SK-N-SH (cell line): ENCODE measurements around the gene CATSPER4. TPM values are rescaled to one million over a fixed set of nuclear protein-coding genes. Genes with fewer than 3 reads are reported as not detected.

Experiments
- CTCF ChIA-PET: fragments of 300-600, 350-600 bp; formaldehyde crosslinking; extraction: SDS; loops from one replicate; lab custom pipeline; 2021; lab: Yijun Ruan, JAX
- POLR2A ChIA-PET: fragments of 350-600 bp; sonication (Branson Sonifier 250); formaldehyde crosslinking; extraction: SDS; loops from one replicate; lab custom pipeline; 2020; ENCODE audit warnings: antibody characterized with exemption, inconsistent platforms; lab: Yijun Ruan, JAX
- DNase-seq: peaks from one replicate; pipeline ENCODE4 v3.0.0; 2012
- H2AFZ ChIP-seq: fragments of 200-600 bp; sonication (generic); 2 replicates; pipeline ENCODE4 v1.8.1; 2016; ENCODE audit warnings: antibody characterized with exemption, mild to moderate bottlenecking, low read depth
- H3F3A ChIP-seq: fragments of 200-600 bp; sonication (generic); replicated peaks from 2 replicates; pipeline ENCODE3; 2016; ENCODE audit warnings: antibody characterized with exemption, mild to moderate bottlenecking; ENCODE audit not compliant: insufficient read depth
- H3K27ac ChIP-seq, 2 experiments: fragments of 200-500 bp in 1 of 2; fragments of 200-600 bp in 1 of 2; sonication (Bioruptor generic) in 1 of 2; sonication (generic), shearing (Covaris generic) in 1 of 2; 2 replicates each; pipeline versions ENCODE4 v1.5.1 to v1.6.1; 2014 to 2016; ENCODE audit warnings: low read depth in 2 of 2, inconsistent platforms in 1 of 2, low read length in 1 of 2, mild to moderate bottlenecking in 1 of 2, mixed read lengths in 1 of 2
- H3K27me3 ChIP-seq: fragments of 200-600 bp; sonication (generic), shearing (Covaris generic); 2 replicates; pipeline ENCODE4 v1.6.1; 2016; ENCODE audit warnings: mixed run types; ENCODE audit not compliant: insufficient read depth
- H3K36me3 ChIP-seq, 2 experiments: fragments of 200-500 bp in 1 of 2; fragments of 200-600 bp in 1 of 2; sonication (Bioruptor generic) in 1 of 2; sonication (generic) in 1 of 2; replicated peaks in 1 of 2; 2 replicates each; pipeline versions ENCODE3 to v1.5.1; 2014 to 2016; ENCODE audit warnings: low read length in 1 of 2, mild to moderate bottlenecking in 1 of 2; ENCODE audit not compliant: insufficient read depth in 2 of 2, control insufficient read depth in 1 of 2
- H3K4me1 ChIP-seq, 2 experiments: fragments of 200-500 bp in 1 of 2; fragments of 200-600 bp in 1 of 2; sonication (Bioruptor generic) in 1 of 2; sonication (generic), shearing (Covaris generic) in 1 of 2; 2 replicates each; pipeline versions ENCODE4 v1.5.1 to v1.6.1; 2014 to 2016; ENCODE audit warnings: low read depth in 1 of 2, low read length in 1 of 2, mixed run types in 1 of 2; ENCODE audit not compliant: insufficient read depth in 2 of 2, control insufficient read depth in 1 of 2
- H3K4me2 ChIP-seq: fragments of 200-600 bp; sonication (generic), shearing (Covaris generic); 2 replicates; pipeline ENCODE4 v1.6.1; 2017; ENCODE audit warnings: mixed run types
- H3K4me3 ChIP-seq, 2 experiments: fragments of 200-500 bp in 1 of 2; fragments of 200-600 bp in 1 of 2; sonication (Bioruptor generic) in 1 of 2; sonication (generic), shearing (Covaris generic) in 1 of 2; 2 replicates each; pipeline versions ENCODE4 v1.5.1 to v1.8.1; 2014 to 2016; ENCODE audit warnings: low read depth in 2 of 2, inconsistent platforms in 1 of 2, low read length in 1 of 2, mild to moderate bottlenecking in 1 of 2, mixed read lengths in 1 of 2, moderate library complexity in 1 of 2
- H3K79me2 ChIP-seq: fragments of 200-600 bp; sonication (generic); 2 replicates; pipeline ENCODE4 v1.8.1; 2017; ENCODE audit warnings: mild to moderate bottlenecking; ENCODE audit not compliant: insufficient read depth
- H3K9ac ChIP-seq: fragments of 200-600 bp; sonication (generic); 2 replicates; pipeline ENCODE4 v1.6.1; 2017; ENCODE audit warnings: mixed run types
- H3K9me2 ChIP-seq: fragments of 200-600 bp; sonication (generic); 2 replicates; pipeline ENCODE4 v1.6.1; 2017; ENCODE audit warnings: mixed run types
- H3K9me3 ChIP-seq: fragments of 200-600 bp; sonication (generic); 2 replicates; pipeline ENCODE4 v1.6.1; 2017; ENCODE audit warnings: mixed run types, mild to moderate bottlenecking, moderate library complexity
- H4K20me1 ChIP-seq: fragments of 200-600 bp; sonication (generic); 2 replicates; pipeline ENCODE4 v1.6.1; 2017; ENCODE audit warnings: mild to moderate bottlenecking, mixed run types; ENCODE audit not compliant: insufficient read depth
- ELF1 ChIP-seq: IDR thresholded peaks from 2 replicates; pipeline ENCODE4 v1.4.0; 2012
- EZH2phosphoT487 ChIP-seq: fragments of 200-600 bp; sonication (generic); IDR thresholded peaks from 2 replicates; pipeline ENCODE4 v1.6.1; 2017; ENCODE audit warnings: low read depth, mixed run types, mild to moderate bottlenecking, antibody characterized with exemption, moderate library complexity, borderline replicate concordance
- FOSL2 ChIP-seq: IDR thresholded peaks from 2 replicates; pipeline ENCODE4 v1.4.0; 2012; ENCODE audit warnings: low read depth, mild to moderate bottlenecking, moderate library complexity, borderline replicate concordance
- FOXJ3 ChIP-seq: sonication (generic); formaldehyde crosslinking; IDR thresholded peaks from 2 replicates; pipeline ENCODE4 v1.5.1; 2020; ENCODE audit warnings: mild to moderate bottlenecking, missing genetic modification reagents
- FOXM1 ChIP-seq: IDR thresholded peaks from 2 replicates; pipeline ENCODE4 v1.4.0; 2012; ENCODE audit warnings: low read depth, mild to moderate bottlenecking
- GABPA ChIP-seq: IDR thresholded peaks from 2 replicates; pipeline ENCODE4 v1.4.0; 2012; ENCODE audit warnings: low read depth, mild to moderate bottlenecking
- IRF3 ChIP-seq: fragments of 150-350 bp; IDR thresholded peaks from 2 replicates; pipeline ENCODE4 v1.6.1; 2016; ENCODE audit warnings: mild to moderate bottlenecking, low read depth, low read length
- JUND ChIP-seq: IDR thresholded peaks from 2 replicates; pipeline ENCODE4 v1.4.0; 2012
- MXI1 ChIP-seq: IDR thresholded peaks from 2 replicates; pipeline ENCODE4 v1.6.1; 2012; ENCODE audit warnings: mild to moderate bottlenecking, low read depth, low read length, improper control_type of control experiment
- NFIC ChIP-seq: IDR thresholded peaks from 2 replicates; pipeline ENCODE4 v1.4.0; 2012; ENCODE audit warnings: borderline replicate concordance
- POLR2AphosphoS5 ChIP-seq: IDR thresholded peaks from 2 replicates; pipeline ENCODE4 v1.6.1; 2012; ENCODE audit warnings: low read depth, low read length
- RAD21 ChIP-seq: IDR thresholded peaks from 2 replicates; pipeline ENCODE4 v1.6.1; 2012; ENCODE audit warnings: mild to moderate bottlenecking, low read length
- RCOR1 ChIP-seq: fragments of 150-350 bp; IDR thresholded peaks from 2 replicates; pipeline ENCODE4 v1.6.1; 2017; ENCODE audit warnings: antibody characterized with exemption, low read length
- RFX5 ChIP-seq: IDR thresholded peaks from 2 replicates; pipeline ENCODE4 v1.6.1; 2012; ENCODE audit warnings: mild to moderate bottlenecking, improper control_type of control experiment, low read length
- RXRA ChIP-seq: IDR thresholded peaks from 2 replicates; pipeline ENCODE4 v1.4.0; 2012; ENCODE audit warnings: low read depth, mild to moderate bottlenecking, borderline replicate concordance
- SIN3A ChIP-seq: IDR thresholded peaks from 2 replicates; pipeline ENCODE4 v1.6.1; 2012; ENCODE audit warnings: low read depth, mild to moderate bottlenecking, low read length, moderate library complexity, borderline replicate concordance
- TCF12 ChIP-seq: IDR thresholded peaks from 2 replicates; pipeline ENCODE4 v1.4.0; 2012
- TEAD4 ChIP-seq: IDR thresholded peaks from 2 replicates; pipeline ENCODE4 v1.4.0; 2012; ENCODE audit warnings: mild to moderate bottlenecking, borderline replicate concordance; ENCODE audit not compliant: insufficient read depth
- USF2 ChIP-seq: fragments of 150-350 bp; IDR thresholded peaks from 2 replicates; pipeline ENCODE4 v1.6.1; 2017; ENCODE audit warnings: antibody characterized with exemption, low read length, low read depth, borderline replicate concordance
- YY1 ChIP-seq: IDR thresholded peaks from 2 replicates; pipeline ENCODE4 v1.4.0; 2012; ENCODE audit warnings: low read depth, mild to moderate bottlenecking
- ZBTB33 ChIP-seq: IDR thresholded peaks from 2 replicates; pipeline ENCODE4 v1.4.0; 2012; ENCODE audit warnings: low read depth, borderline replicate concordance
- WGBS: methylation state at CpG from one replicate; pipeline ENCODE4 v1.1.6; 2017; ENCODE audit warnings: low lambda C conversion rate; 5-methylcytosine and 5-hydroxymethylcytosine counted together
- polyA plus RNA-seq, 3 experiments: library from polyadenylated mRNA; depleted of rRNA; stranded (reverse); fragments of >200 nt; gene quantifications; 2 replicates each; pipeline ENCODE4 v1.2.3, GENCODE V29; 2012
- TF ChIP-seq, protein P1 (sequence below): IDR thresholded peaks from 2 replicates; pipeline ENCODE4 v1.4.0; 2012; ENCODE audit warnings: low read depth, borderline replicate concordance
- TF ChIP-seq, protein P2 (sequence below): IDR thresholded peaks from 2 replicates; pipeline ENCODE4; 2012

The CATSPER4 gene
- polyA plus RNA-seq, 1 of the 3 experiments (the other 2 are of a cell fraction), result not detected

- no peaks in the 10 kb centered on the region for H3K9me3 ChIP-seq
- H3K27me3 ChIP-seq, result peaks cover 14% of the 10 kb centered on the region; the same call in 1 of the 2 replicates
- H3K4me3 ChIP-seq, result no peak overlapping the region
- H3K9ac ChIP-seq, result no peak overlapping the region
- no peaks in the 10 kb centered on the region for H4K20me1 ChIP-seq
- TF ChIP-seq RFX5, result no peak
- TF ChIP-seq TEAD4, result no peak
- no peak for TF ChIP-seq ELF1
- no peak for TF ChIP-seq IRF3
- no peak for TF ChIP-seq YY1
- TF ChIP-seq TCF12, result no peak
- no peak for TF ChIP-seq POLR2AphosphoS5
- no peak for TF ChIP-seq MXI1
- no peak for TF ChIP-seq GABPA
- no peak for TF ChIP-seq RXRA
- no peak for TF ChIP-seq NFIC
- no peak for TF ChIP-seq JUND
- no peak for DNase-seq
- H3K4me2 ChIP-seq, result no peak overlapping the region
- ChIA-PET POLR2A (no interaction called here), CTCF (interaction anchor here (1.4 to 9.3 kb wide), 2 partner anchors 11 to 44 kb away, joined by 4 to 131 read pairs; partner anchors contain the start of gene FAM110D)
- H3K4me1 ChIP-seq, result no peaks in the 10 kb centered on the region
- H3K9me2 ChIP-seq, result no peaks in the 10 kb centered on the region
- no peak overlapping the region for H2AFZ ChIP-seq
- H3K27ac ChIP-seq, result no peak overlapping the region
- H3K79me2 ChIP-seq, result no peaks in the 10 kb centered on the region
- H3F3A ChIP-seq, result no peaks in the 10 kb centered on the region
- H3K36me3 ChIP-seq, result no peaks in the 10 kb centered on the region
Measured at GRCh38 chr1:26148887-26149286, 41.5 kb upstream of the CATSPER4 start.

- Histone ChIP-seq H3K27me3 (peaks cover 11% of the 10 kb centered on the region; the same call in 1 of the 2 replicates), H3K4me3 (no peak overlapping the region), H3K36me3 (no peaks in the 10 kb centered on the region), H3F3A (no peaks in the 10 kb centered on the region), H3K79me2 (no peaks in the 10 kb centered on the region), H3K9me3 (no peaks in the 10 kb centered on the region), H3K4me1 (peaks cover 6 to 23% of the 10 kb centered on the region in 2 experiments; a peak in 1 of 4 replicates), H3K9me2 (no peaks in the 10 kb centered on the region), H3K9ac (no peak overlapping the region), H4K20me1 (no peaks in the 10 kb centered on the region), H3K27ac (no peak overlapping the region), H3K4me2 (no peak overlapping the region), H2AFZ (no peak overlapping the region)
- ChIA-PET CTCF (interaction anchor here (1.0 to 13.7 kb wide), 4 partner anchors 7 to 118 kb away, joined by 3 to 131 read pairs (median 12); partner anchors contain the start of gene ZNF593), POLR2A (no interaction called here)
- no peak for DNase-seq
- 78% methylated on average over 5 of the region's 5 CpGs for WGBS
- no peak for TF ChIP-seq FOSL2
- no peak for TF ChIP-seq SIN3A
- TF ChIP-seq TEAD4, result no peak
- TF ChIP-seq, protein P1, sequence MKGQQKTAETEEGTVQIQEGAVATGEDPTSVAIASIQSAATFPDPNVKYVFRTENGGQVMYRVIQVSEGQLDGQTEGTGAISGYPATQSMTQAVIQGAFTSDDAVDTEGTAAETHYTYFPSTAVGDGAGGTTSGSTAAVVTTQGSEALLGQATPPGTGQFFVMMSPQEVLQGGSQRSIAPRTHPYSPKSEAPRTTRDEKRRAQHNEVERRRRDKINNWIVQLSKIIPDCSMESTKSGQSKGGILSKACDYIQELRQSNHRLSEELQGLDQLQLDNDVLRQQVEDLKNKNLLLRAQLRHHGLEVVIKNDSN, result no peak
- TF ChIP-seq ZBTB33, result no peak
- TF ChIP-seq GABPA, result no peak
- no peak for TF ChIP-seq FOXM1
- no peak for TF ChIP-seq FOXJ3 (CRISPR knock-in tag)
- no peak for TF ChIP-seq RAD21
- no peak for TF ChIP-seq JUND
- TF ChIP-seq USF2, result no peak
- TF ChIP-seq EZH2phosphoT487, result no peak
- TF ChIP-seq, protein P2, sequence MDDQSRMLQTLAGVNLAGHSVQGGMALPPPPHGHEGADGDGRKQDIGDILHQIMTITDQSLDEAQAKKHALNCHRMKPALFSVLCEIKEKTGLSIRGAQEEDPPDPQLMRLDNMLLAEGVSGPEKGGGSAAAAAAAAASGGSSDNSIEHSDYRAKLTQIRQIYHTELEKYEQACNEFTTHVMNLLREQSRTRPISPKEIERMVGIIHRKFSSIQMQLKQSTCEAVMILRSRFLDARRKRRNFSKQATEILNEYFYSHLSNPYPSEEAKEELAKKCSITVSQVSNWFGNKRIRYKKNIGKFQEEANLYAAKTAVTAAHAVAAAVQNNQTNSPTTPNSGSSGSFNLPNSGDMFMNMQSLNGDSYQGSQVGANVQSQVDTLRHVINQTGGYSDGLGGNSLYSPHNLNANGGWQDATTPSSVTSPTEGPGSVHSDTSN, result no peak
- no peak for TF ChIP-seq RCOR1
- no peak for TF ChIP-seq MXI1
Measured at GRCh38 chr1:26153966-26154532, 36.4 kb upstream of the CATSPER4 start.
